Stimulated activated CD8-positive, alpha-beta memory T cell treated with anti-CD3 and anti-CD28 coated beads, Interleukin-7, amount 100 ng/mL, for 4 hours (primary cell): Measurements from ENCODE around the gene CLASP2.
A peak's percentile ranks its signal among the peaks of the same experiment; 100 is the strongest.
"Not testable (repeated sequence)": the region's sequence is repeated elsewhere in the genome, so short reads cannot be mapped to it uniquely, and the experiment has no call there.

Experiments
- DNase-seq, 2 donors: peaks; one replicate each; pipeline ENCODE4 v3.0.0-alpha.2; 2020; ENCODE audit warnings: low read depth in 2 of 2

The CLASP2 gene

DNA sequence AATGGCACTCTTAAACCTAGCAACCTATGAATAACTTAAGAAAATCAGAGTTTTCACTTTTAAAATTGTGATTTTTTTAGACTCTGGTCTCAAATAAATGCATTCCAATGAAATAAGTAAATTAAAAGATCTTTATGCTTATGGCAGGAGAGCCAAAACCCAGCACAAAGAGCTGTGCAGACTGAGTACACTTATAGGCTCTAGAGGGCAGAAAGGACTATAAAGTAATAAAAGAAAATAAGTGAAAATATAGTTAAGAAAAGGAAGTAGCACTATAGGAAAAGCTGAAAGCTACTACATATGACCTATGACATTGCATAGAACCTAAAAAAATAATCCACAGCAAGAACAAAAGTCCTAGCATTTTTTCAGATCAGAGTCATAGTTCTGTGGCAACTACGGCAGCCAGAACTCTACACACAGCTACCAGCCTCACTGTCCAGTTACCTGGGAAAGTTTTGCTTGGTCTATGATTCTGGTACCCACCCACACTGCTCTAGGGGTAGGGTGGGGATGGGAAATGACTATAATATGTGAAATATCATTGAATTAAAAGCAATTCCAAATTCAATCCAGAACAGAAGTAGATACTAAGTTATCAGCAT is 30.5 kb downstream of the CLASP2 start:
- no peak for DNase-seq

DNA sequence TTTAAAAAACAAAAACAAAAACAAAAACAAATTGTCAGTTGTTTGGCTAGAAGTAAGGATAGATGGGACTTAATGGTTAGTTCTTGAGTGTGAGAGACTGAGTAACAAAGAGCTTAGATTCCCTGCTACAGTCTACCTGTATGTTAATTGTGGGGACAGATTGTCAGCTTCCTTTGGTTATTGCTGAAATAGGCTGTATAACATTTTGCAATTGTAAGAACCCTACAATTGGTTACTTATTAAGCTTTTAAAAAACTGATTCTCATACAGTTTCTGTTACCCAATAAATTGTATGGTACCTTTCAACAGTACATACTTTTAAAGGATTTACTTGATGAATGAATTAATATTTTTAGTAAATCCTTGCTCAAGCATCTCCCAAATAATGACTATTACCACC is 35.3 kb downstream of the CLASP2 start:
- DNase-seq, result no peak

GRCh38 chr3:33681667-33682066 is 36.4 kb downstream of the CLASP2 start:
- no peak for DNase-seq

GRCh38 chr3:33678073-33678472 is 40.0 kb downstream of the CLASP2 start:
- DNase-seq, result no peak

DNA sequence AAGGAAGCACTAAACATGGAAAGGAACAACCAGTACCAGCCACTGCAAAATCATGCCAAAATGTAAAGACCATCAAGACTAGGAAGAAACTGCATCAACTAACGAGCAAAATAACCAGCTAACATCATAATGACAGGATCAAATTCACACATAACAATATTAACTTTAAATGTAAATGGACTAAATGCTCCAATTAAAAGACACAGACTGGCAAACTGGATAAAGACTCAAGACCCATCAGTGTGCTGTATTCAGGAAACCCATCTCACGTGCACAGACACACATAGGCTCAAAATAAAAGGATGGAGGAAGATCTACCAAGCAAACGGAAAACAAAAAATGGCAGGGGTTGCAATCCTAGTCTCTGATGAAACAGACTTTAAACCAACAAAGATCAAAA is 44.6 kb downstream of the CLASP2 start:
- DNase-seq, result not testable (repeated sequence)

- DNase-seq, result no peak
These were observed 49.4 kb downstream of the CLASP2 start for GRCh38 chr3:33668618-33669017.

GRCh38 chr3:33665294-33665693 is 52.8 kb downstream of the CLASP2 start:
- no peak for DNase-seq

GRCh38 chr3:33664195-33664594 is 53.9 kb downstream of the CLASP2 start:
- no peak for DNase-seq

DNA sequence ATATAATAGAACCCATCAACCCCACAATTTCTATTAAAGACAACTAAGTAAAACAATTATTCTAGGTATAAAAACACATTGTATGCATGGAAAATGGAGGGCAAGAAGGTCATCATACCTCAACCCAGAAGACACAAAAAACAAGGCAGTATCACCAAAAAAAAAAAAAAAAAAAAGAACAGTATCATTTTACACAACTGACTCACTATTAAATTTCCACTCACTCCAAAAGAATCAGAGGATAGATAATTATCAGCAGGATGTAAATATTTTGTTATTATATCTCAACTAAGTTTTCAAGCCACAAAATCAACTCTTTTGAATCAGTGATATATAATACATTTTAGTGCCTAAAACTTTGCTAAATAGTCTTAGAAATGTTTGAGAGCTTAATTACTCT is 55.0 kb downstream of the CLASP2 start:
- no peak for DNase-seq

DNA sequence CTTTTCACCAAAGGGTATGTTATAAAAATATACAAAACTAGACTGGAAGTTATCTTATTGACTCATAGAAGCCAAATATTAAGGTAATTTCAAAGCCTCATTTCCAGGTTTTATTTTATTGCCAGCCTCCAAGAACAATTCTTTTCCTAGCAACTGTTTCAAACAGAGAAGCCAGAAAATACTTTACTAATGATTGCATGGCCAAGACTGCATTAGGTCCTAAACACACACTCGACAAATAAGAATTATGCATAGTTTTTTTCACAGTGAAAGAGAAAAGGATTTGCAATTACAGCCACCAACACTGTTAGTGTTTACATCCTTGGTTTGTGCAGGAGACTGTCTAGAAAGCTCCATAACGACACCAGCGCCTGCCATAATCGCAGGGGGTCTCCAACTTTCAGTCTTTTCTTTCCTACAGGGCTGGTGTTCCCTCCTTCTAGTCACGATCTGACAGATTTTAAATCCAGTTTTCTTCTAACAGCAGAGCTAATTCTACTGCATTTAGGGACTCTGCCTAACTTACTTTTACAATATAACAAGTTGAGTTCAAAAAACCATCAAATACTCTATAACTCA is 58.1 kb downstream of the CLASP2 start:
- DNase-seq, result no peak

GRCh38 chr3:33658991-33659848 is 58.8 kb downstream of the CLASP2 start:
- DNase-seq, result peak in 1 of 2 donors; percentile 5

- no peak for DNase-seq
These were observed 59.4 kb downstream of the CLASP2 start for GRCh38 chr3:33658621-33658990.

DNA sequence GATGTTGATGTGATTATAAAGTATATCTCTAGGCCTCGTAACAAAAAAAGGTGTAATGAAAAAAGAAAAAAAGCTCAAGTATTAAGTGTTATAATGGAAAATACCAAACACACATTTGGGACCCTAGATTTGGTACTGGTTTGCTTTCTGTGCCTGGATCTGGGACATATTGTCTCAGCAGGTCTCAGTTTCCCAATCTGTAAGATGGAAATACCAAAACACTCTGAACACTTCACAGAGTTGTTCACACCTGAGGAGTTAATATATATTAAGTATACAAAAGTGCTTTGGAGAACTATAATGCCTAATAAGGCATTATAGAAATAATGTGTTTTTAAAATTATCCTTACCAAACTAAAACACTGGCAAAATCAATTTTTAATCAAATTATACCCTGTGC is 60.0 kb downstream of the CLASP2 start:
- DNase-seq, result no peak

DNA sequence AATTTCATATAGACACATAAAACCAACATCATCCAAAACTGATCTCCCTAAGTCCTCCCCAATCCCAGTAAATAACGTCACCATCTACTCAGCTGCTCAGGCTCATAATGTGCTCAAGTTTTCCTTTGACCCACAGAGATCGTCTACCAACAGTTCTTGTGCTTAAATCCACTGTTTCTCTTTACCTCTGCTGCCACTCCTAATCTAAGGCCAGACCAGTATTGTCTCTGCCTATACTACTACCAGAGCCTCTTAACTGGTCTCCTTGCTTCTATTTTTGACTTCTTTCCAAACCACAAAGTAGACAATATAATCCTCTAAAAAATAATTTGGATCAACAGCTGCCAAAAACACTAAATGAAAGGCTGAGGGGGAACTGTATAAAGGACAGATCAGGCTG is 65.3 kb downstream of the CLASP2 start:
- no peak for DNase-seq

DNA sequence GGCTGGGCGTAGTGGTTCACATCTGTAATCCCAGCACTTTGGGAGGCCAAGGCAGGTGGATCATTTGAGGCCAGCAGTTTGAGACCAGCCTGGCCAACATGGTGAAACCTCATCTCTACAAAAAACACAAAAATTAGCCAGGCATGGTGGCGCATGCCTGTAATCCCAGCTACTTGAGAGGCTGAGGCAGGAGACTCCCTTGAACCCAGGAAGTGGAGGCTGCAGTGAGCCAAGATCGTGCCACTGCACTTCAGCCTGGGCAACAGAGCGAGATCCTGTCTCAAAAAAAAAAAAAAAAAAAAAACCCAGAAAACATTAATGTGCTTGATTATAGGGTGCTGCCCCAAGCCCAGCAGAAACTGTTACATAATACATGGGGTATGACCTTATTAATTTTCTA is 67.0 kb downstream of the CLASP2 start:
- DNase-seq, result not testable (repeated sequence)

DNA sequence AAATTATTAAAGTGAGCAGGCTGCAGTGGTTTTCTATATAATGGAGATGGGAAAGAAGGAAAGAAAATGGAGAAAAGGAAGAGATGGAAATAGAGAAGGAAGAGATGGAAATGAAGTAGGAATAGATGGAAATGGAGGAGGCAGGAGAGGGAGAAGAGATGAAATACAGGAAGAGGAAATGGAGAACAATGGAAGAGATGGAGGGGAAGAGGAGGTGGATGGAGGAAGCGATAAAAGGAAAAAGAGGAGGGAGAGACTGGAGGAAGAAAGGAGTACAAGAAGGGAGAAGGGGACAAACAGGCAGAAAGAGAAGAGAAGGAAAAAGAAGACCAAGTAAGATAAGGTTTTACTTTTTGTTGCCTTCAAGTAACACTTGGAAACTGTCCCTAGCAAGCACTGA is 67.6 kb downstream of the CLASP2 start:
- no peak for DNase-seq

- DNase-seq, result no peak
These were observed 69.3 kb downstream of the CLASP2 start for GRCh38 chr3:33648793-33649192.

DNA sequence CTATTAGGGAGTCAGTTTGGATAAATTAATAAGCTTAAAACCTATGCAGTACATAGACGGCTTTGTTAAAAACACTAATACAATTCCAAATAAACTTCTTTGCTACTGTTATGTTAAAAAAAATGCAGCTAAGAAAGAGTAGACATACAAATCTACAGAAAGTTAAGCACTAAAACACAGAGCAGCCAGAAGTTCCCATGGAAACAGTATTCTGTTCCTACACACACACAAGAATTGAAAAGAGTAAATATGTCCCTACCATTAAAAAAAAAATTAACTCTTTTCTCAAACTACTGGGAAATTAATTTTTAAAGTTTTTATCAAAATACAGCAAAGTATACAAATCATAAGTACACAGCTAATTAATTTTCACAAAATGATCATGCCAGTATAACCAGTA is 71.6 kb downstream of the CLASP2 start:
- DNase-seq, result no peak

- no peak for DNase-seq
These were observed 72.9 kb downstream of the CLASP2 start for GRCh38 chr3:33645060-33645647.

DNA sequence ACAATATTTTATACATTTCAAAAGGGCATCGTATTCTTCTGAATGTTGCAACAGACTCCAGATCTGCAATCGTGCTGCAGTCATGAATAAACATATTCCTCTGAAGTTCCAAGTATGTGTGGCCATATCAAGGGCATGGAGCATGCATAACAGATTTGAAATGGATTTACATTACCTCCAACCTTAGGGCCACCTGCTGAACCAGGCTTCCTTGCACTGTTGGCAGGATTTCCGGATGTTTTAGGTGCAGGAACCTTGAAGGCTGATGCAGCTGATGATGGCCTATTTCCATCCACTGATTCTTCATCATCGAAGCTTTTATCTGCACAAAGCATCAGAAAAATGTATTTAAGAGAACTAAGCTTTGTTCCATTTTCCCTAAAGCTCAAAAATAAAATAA is 73.5 kb downstream of the CLASP2 start:
- no peak for DNase-seq

DNA sequence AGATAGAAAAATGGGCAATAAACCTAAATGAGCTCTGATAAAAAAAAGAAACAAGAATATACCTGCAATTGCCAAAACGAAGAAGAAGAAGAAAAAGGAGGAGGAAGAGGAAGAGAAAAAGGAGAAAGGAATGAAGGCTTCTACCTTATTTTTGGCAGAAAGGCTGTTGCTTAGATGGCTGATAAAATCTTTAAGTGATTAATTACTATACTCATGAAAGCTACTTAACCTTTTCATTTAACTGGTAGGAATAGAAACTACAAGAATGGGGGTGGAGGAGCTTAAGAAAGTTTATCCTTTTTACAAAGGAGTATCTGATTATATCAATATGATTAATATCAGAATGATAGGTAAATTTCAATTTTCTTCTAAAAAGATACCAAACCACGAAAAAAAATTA is 75.2 kb downstream of the CLASP2 start:
- no peak for DNase-seq

DNA sequence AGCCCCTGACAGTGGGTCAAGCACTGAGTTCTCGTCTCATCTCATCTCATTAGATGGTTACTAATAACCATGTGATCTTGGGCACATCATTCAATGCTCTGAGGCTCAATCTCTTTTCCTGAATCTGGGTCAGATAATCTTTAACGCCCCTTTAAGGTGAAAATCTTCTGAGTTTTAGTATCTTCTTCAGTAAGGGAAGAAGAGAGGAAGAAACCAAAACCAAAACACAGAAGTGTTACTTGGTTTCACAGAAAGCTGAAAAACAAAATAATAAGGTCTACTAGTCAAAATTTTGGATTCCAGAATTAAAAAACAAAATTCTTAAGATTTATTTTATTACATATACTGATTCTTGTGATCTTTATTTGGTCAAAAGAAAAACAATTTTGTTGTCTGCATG is 78.2 kb downstream of the CLASP2 start:
- no peak for DNase-seq

DNA sequence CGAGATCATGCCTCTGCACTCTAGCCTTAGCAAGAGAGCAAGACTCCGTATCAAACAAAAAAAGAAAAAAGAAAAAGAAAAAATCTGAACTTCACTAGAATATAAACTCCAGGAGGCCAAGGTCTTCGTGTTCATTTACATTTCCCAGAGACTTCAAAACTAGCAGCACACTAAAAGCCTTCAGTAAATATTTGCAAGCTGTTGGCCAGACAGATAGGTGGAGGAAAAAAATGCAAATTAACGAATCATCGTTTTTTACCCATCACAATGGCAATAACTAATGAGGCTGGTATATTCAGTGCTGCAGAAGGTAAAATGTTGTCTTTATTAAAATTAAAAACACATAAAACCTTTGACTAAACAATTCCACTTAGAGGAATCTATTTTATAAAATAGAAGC is 80.6 kb downstream of the CLASP2 start:
- DNase-seq, result no peak
